ENCODE data around the gene APEH. TPM values are rescaled to one million over a fixed set of nuclear protein-coding genes. Genes with fewer than 3 reads are reported as not detected.
"Not testable (repeated sequence)": the region's sequence is repeated elsewhere in the genome, so short reads cannot be mapped to it uniquely, and the experiment has no call there.

The APEH gene
- total and polyA plus RNA-seq, 4 donors: 25.2 to 119 (median 69.2) TPM

- H3K36me3 ChIP-seq (ENCODE audit: control insufficient read depth in 4 of 4, insufficient read depth in 4 of 4, low read length in 4 of 4): peaks cover 13 to 51% (median 25%) of the 10 kb centered on the region in 4 donors
- DNase-seq: no peak
- no peak for ATAC-seq (ENCODE audit: insufficient read depth, low FRiP score)
Observed at GRCh38 chr3:49683162-49683561, 9.0 kb downstream of the APEH start.

DNA sequence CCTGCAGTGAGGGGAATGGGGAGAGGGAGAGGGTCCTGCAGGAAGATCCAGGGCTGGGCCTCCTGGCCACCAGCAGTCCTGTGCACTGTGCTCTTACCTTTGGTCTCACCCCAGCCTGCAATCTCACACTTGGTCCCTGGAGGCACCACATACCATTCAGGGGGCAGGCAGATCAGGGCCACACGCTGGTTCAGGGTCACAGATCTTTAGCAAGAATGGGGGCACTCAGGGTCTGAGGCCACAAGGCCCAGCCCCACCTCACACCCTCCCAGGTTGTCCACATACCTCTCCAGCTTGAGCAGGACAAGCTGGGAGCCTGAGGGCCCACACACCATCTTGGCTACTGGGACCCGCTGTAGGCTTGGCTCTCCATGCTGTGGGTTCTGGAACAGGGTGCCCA, 10.3 kb downstream of the APEH start:
- not testable (repeated sequence) for H3K9me3 ChIP-seq (ENCODE audit: control insufficient read depth in 4 of 4, insufficient read depth in 3 of 4, low read length in 3 of 4); H3K9ac ChIP-seq (ENCODE audit: insufficient read depth in 1 of 2, low read length in 2 of 2); DNase-seq; ATAC-seq (ENCODE audit: insufficient read depth, low FRiP score); H3K4me3 ChIP-seq; H3K4me1 ChIP-seq (ENCODE audit: control insufficient read depth in 5 of 5, insufficient read depth in 5 of 5, low read length in 5 of 5); H3K27me3 ChIP-seq (ENCODE audit: control insufficient read depth in 3 of 3, insufficient read depth in 3 of 3, low read length in 2 of 3); H3K27ac ChIP-seq (ENCODE audit: low read depth in 1 of 2, low read length in 1 of 2)
- 91 to 95% methylated on average over 2 of the region's 2 CpGs for WGBS, 2 donors
- peaks cover 8 to 38% (median 19%) of the 10 kb centered on the region in 4 donors for H3K36me3 ChIP-seq (ENCODE audit: control insufficient read depth in 4 of 4, insufficient read depth in 4 of 4, low read length in 4 of 4)

More at GRCh38 chr3:49683162-49683561, 9.0 kb downstream of the APEH start:
- Histone ChIP-seq H3K9me3 (ENCODE audit: control insufficient read depth in 4 of 4, insufficient read depth in 3 of 4, low read length in 3 of 4) (peaks cover 0 to 3% (median 0%) of the 10 kb centered on the region in 4 donors), H3K27ac (ENCODE audit: low read depth in 1 of 2, low read length in 1 of 2) (no peak overlapping the region), H3K4me1 (ENCODE audit: control insufficient read depth in 5 of 5, insufficient read depth in 5 of 5, low read length in 5 of 5) (peaks cover 0 to 1% (median 0%) of the 10 kb centered on the region in 5 donors), H3K9ac (ENCODE audit: insufficient read depth in 1 of 2, low read length in 2 of 2) (no peak overlapping the region), H3K27me3 (ENCODE audit: control insufficient read depth in 3 of 3, insufficient read depth in 3 of 3, low read length in 2 of 3) (peaks cover 0 to 3% (median 0%) of the 10 kb centered on the region in 3 donors), H3K4me3 (no peak overlapping the region)
- TF ChIP-seq, protein P1, sequence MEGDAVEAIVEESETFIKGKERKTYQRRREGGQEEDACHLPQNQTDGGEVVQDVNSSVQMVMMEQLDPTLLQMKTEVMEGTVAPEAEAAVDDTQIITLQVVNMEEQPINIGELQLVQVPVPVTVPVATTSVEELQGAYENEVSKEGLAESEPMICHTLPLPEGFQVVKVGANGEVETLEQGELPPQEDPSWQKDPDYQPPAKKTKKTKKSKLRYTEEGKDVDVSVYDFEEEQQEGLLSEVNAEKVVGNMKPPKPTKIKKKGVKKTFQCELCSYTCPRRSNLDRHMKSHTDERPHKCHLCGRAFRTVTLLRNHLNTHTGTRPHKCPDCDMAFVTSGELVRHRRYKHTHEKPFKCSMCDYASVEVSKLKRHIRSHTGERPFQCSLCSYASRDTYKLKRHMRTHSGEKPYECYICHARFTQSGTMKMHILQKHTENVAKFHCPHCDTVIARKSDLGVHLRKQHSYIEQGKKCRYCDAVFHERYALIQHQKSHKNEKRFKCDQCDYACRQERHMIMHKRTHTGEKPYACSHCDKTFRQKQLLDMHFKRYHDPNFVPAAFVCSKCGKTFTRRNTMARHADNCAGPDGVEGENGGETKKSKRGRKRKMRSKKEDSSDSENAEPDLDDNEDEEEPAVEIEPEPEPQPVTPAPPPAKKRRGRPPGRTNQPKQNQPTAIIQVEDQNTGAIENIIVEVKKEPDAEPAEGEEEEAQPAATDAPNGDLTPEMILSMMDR (IDR thresholded peaks at IDR 0.05; ENCODE audit: control extremely low read depth, extremely low read depth): no peak
- WGBS, 2 donors: 90 to 96% methylated on average over 6 of the region's 6 CpGs

DNA sequence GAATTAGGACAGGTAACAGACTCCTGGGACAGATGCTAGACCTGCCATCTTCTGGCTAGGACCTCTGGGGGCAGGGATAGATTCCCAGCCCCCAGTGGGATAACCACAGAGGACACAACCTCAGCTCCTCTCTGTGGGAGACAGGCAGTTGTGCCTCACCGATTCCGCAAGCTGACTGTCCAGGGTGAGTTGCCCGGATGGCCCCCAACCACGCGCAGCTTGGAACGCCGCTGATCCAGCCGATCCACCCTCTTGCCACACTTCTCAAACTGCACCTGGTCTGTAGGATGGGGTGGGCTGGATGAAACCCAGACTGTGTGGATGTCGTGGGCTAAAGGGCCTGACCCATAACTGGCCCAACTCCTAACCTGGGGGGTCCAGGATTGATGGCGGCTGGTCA, 11.0 kb downstream of the APEH start:
- H3K9me3 ChIP-seq (ENCODE audit: control insufficient read depth in 4 of 4, insufficient read depth in 3 of 4, low read length in 3 of 4); ATAC-seq (ENCODE audit: insufficient read depth, low FRiP score); DNase-seq; H3K27ac ChIP-seq (ENCODE audit: low read depth in 1 of 2, low read length in 1 of 2); H3K27me3 ChIP-seq (ENCODE audit: control insufficient read depth in 3 of 3, insufficient read depth in 3 of 3, low read length in 2 of 3); H3K9ac ChIP-seq (ENCODE audit: insufficient read depth in 1 of 2, low read length in 2 of 2); H3K4me1 ChIP-seq (ENCODE audit: control insufficient read depth in 5 of 5, insufficient read depth in 5 of 5, low read length in 5 of 5); H3K4me3 ChIP-seq: not testable (repeated sequence)
- peaks cover 5 to 32% (median 15%) of the 10 kb centered on the region in 4 donors for H3K36me3 ChIP-seq (ENCODE audit: control insufficient read depth in 4 of 4, insufficient read depth in 4 of 4, low read length in 4 of 4)
- WGBS, 2 donors: 92 to 96% methylated on average over 10 of the region's 10 CpGs

DNA sequence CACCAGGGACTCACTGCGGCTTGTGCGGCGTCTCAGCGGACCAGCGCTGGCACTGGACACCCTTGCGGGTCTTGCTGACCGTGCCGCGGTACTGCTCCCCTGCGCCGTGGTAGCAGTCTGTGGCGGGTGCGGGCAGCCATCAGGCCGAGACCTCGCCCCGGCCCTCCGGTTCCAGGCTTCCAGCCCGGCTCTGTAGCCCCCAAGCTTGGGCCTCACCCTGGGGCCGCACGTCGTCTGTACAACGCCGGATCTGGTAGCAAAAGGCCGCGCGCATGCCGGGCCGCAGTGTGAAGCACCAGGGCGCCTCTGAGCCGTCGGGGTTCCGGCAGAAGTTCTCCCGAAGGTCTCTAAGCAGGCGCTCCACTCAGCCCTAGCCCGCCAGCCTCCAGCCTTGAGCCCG, 11.7 kb downstream of the APEH start:
- not testable (repeated sequence) for H3K27me3 ChIP-seq (ENCODE audit: control insufficient read depth in 3 of 3, insufficient read depth in 3 of 3, low read length in 2 of 3); H3K9me3 ChIP-seq (ENCODE audit: control insufficient read depth in 4 of 4, insufficient read depth in 3 of 4, low read length in 3 of 4); H3K9ac ChIP-seq (ENCODE audit: insufficient read depth in 1 of 2, low read length in 2 of 2); H3K27ac ChIP-seq (ENCODE audit: low read depth in 1 of 2, low read length in 1 of 2); ATAC-seq (ENCODE audit: insufficient read depth, low FRiP score); H3K4me3 ChIP-seq; DNase-seq
- peaks cover 0 to 16% (median 6%) of the 10 kb centered on the region in 5 donors for H3K4me1 ChIP-seq (ENCODE audit: control insufficient read depth in 5 of 5, insufficient read depth in 5 of 5, low read length in 5 of 5)
- WGBS, 2 donors: 15 to 20% methylated on average over 30 to 34 of the region's 36 CpGs
- peaks cover 0 to 24% (median 14%) of the 10 kb centered on the region in 4 donors for H3K36me3 ChIP-seq (ENCODE audit: control insufficient read depth in 4 of 4, insufficient read depth in 4 of 4, low read length in 4 of 4)

DNA sequence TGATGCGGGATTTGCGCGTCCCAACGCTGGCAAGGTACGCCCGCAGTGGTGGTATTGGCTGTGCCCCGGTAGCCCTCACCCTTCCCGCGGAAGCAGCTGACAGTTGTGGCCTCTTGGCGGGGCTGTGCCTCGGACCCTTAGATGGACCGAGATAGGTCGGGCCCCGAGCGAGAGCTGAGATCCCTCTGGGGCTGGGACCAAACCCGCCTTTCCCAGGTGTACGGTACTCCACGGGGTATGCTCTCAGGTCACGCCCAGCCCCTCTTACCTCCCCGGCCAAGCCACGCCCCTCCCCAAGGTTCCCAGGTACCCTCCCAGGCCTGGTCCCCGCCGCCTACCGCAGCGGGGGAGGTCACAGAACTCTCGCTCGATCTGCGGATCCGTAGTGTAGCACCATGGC, 12.2 kb downstream of the APEH start:
- Histone ChIP-seq H3K4me1 (ENCODE audit: control insufficient read depth in 5 of 5, insufficient read depth in 5 of 5, low read length in 5 of 5) (peaks cover 0 to 18% (median 6%) of the 10 kb centered on the region in 5 donors), H3K36me3 (ENCODE audit: control insufficient read depth in 4 of 4, insufficient read depth in 4 of 4, low read length in 4 of 4) (peaks cover 0 to 21% (median 11%) of the 10 kb centered on the region in 4 donors)
- WGBS, 2 donors: 1 to 3% methylated on average over 23 to 24 of the region's 29 CpGs
- not testable (repeated sequence) for H3K27me3 ChIP-seq (ENCODE audit: control insufficient read depth in 3 of 3, insufficient read depth in 3 of 3, low read length in 2 of 3); H3K9me3 ChIP-seq (ENCODE audit: control insufficient read depth in 4 of 4, insufficient read depth in 3 of 4, low read length in 3 of 4); H3K9ac ChIP-seq (ENCODE audit: insufficient read depth in 1 of 2, low read length in 2 of 2); H3K4me3 ChIP-seq; H3K27ac ChIP-seq (ENCODE audit: low read depth in 1 of 2, low read length in 1 of 2)
- DNase-seq (peak; percentile 33 to 66 (median 63)), ATAC-seq (ENCODE audit: insufficient read depth, low FRiP score) (peak; percentile 59)

DNA sequence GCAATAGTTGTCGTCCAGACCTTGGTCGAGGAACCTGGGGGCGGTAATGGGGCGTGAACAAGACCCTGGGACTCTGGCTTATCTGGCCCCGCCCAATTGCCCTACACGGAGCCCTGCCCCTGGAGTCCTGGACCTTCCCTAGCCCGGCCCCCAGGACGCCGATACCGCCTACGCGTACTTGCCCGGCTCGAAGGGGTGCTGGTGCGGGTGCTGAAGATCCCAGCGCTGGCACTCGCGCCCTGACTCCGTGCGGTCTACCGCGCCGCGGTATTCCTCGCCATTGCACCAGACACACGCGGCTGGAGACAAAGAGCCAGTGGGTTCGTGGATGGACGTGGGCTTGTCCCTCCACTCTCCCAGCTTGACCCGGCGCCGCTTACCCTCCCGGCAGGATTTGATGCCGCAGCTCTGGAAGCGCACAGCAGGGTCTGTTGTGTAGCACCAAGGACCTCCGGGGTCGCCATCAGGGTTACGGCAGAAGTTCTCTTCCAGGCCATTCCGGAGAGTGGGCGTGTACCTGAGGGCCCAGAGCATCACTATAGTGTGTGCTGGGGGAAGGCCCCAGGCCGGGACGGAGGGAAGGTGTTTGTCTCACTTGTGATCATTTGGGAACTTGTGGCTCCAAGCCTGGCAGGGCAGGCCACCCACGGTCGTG, 12.7 kb downstream of the APEH start:
- WGBS, 2 donors: 17 to 18% methylated on average over 29 to 44 of the region's 44 CpGs

DNA sequence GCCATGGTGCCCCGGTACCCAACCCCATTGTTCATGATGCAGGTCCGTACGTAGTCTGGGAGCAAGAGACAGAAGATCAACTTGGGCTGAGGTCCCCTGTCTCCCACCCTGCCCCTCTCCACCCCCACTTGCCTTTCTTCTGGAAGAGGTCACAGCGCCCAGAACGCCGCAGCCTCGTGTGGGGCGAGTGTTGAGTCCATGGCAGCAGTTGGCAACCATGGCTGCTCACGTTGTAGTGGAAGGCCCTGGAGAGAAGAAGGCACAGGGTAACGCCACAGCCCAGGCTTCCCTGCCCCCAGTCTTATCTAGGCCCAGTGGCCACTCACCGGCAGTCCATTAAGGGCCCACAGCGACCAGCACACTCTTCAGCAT, 13.3 kb downstream of the APEH start:
- not testable (repeated sequence) for H3K27me3 ChIP-seq (ENCODE audit: control insufficient read depth in 3 of 3, insufficient read depth in 3 of 3, low read length in 2 of 3); H3K9me3 ChIP-seq (ENCODE audit: control insufficient read depth in 4 of 4, insufficient read depth in 3 of 4, low read length in 3 of 4); H3K4me3 ChIP-seq; ATAC-seq (ENCODE audit: insufficient read depth, low FRiP score); H3K9ac ChIP-seq (ENCODE audit: insufficient read depth in 1 of 2, low read length in 2 of 2); DNase-seq; H3K27ac ChIP-seq (ENCODE audit: low read depth in 1 of 2, low read length in 1 of 2)
- 96 to 97% methylated on average over 9 to 12 of the region's 12 CpGs for WGBS, 2 donors
- Histone ChIP-seq H3K36me3 (ENCODE audit: control insufficient read depth in 4 of 4, insufficient read depth in 4 of 4, low read length in 4 of 4) (peaks cover 0 to 15% (median 8%) of the 10 kb centered on the region in 4 donors), H3K4me1 (ENCODE audit: control insufficient read depth in 5 of 5, insufficient read depth in 5 of 5, low read length in 5 of 5) (peaks cover 0 to 18% (median 6%) of the 10 kb centered on the region in 5 donors)

More for the DNA sequence above, 12.7 kb downstream of the APEH start:
- H3K9me3 ChIP-seq (ENCODE audit: control insufficient read depth in 4 of 4, insufficient read depth in 3 of 4, low read length in 3 of 4); H3K27ac ChIP-seq (ENCODE audit: low read depth in 1 of 2, low read length in 1 of 2); H3K27me3 ChIP-seq (ENCODE audit: control insufficient read depth in 3 of 3, insufficient read depth in 3 of 3, low read length in 2 of 3); H3K9ac ChIP-seq (ENCODE audit: insufficient read depth in 1 of 2, low read length in 2 of 2); H3K4me3 ChIP-seq: not testable (repeated sequence)
- DNase-seq: peak; percentile 63 to 77 (median 63)
- peaks cover 0 to 18% (median 6%) of the 10 kb centered on the region in 5 donors for H3K4me1 ChIP-seq (ENCODE audit: control insufficient read depth in 5 of 5, insufficient read depth in 5 of 5, low read length in 5 of 5)
- peaks cover 0 to 20% (median 9%) of the 10 kb centered on the region in 4 donors for H3K36me3 ChIP-seq (ENCODE audit: control insufficient read depth in 4 of 4, insufficient read depth in 4 of 4, low read length in 4 of 4)
- ATAC-seq (ENCODE audit: insufficient read depth, low FRiP score): peak; percentile 67

All from lung (tissue), 12 donors.